ENCODE data around the gene RAE1. TPM values are rescaled to one million over a fixed set of nuclear protein-coding genes. Genes with fewer than 3 reads are reported as not detected.

The RAE1 gene, protein sequence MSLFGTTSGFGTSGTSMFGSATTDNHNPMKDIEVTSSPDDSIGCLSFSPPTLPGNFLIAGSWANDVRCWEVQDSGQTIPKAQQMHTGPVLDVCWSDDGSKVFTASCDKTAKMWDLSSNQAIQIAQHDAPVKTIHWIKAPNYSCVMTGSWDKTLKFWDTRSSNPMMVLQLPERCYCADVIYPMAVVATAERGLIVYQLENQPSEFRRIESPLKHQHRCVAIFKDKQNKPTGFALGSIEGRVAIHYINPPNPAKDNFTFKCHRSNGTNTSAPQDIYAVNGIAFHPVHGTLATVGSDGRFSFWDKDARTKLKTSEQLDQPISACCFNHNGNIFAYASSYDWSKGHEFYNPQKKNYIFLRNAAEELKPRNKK
- 17.6 to 22.3 TPM (median 19.0 TPM) in 3 replicates for total RNA-seq
- long read RNA-seq, transcript RAE1-203 (12 exons, 2,639 nt): major isoform, 57 of 66 reads
- long read RNA-seq, partial matches to known transcripts: 3 of 66 reads
- long read RNA-seq, other reads (novel, unspliced or antisense): 3 of 66 reads

DNA sequence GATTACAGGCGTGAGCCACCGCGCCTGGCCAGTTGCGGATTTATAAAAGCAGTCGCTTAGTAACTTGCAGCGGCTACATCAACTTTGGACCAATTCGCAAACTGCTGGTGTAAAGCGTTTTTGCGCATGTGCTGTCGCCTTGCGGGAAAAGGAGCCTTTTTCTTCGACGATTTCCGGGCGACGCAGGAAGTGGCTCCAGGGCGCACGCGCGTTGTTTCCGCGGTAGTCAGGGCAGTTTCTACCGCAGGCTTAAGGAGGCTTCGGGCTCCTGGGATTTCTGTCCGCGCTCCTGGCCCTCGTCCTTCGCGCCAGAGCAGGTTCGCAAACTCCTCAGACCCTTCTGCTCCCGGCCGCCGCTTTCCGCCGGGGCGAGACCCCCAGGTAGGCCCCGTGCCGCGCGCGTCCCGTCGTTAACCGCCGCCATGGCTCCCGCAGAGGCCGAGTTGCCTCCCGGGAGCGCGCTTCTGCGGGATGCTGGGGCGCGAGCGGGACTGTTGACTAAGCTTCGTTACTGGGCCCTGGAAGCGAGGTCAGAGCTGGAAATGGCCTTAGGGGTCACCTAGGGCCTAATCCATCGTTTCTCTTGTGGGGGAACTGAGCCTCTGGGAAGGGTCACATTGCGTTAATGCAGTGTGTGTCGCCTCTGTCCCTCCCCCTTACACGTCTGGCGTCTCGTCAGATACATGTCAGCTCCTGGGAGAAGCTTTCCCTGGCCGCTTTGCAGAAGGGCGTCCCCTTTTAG lies at the start of gene RAE1:
RAE1 (plus strand) TSS at position 214 of the 742 bp plus-strand sequence. CDS start 2,784 bp downstream, outside the sequence.
- Mint-ChIP-seq H3K4me1 (ENCODE audit: low read depth) (peaks cover 20% of the 10 kb centered on the region), H3K9me3 (ENCODE audit: low read depth) (no peaks in the 10 kb centered on the region), H3K27ac (ENCODE audit: unreplicated experiment) (peak within 1 kb of the TSS; percentile 90), H3K27me3 (ENCODE audit: low read depth) (peaks cover 1% of the 10 kb centered on the region), H3K36me3 (ENCODE audit: low read depth) (peaks cover 8% of the 10 kb centered on the region), H3K4me3 (ENCODE audit: unreplicated experiment) (peak within 1 kb of the TSS; percentile 88)
- DNase-seq (ENCODE audit: low spot score): no peak
- TF ChIP-seq, protein P1, sequence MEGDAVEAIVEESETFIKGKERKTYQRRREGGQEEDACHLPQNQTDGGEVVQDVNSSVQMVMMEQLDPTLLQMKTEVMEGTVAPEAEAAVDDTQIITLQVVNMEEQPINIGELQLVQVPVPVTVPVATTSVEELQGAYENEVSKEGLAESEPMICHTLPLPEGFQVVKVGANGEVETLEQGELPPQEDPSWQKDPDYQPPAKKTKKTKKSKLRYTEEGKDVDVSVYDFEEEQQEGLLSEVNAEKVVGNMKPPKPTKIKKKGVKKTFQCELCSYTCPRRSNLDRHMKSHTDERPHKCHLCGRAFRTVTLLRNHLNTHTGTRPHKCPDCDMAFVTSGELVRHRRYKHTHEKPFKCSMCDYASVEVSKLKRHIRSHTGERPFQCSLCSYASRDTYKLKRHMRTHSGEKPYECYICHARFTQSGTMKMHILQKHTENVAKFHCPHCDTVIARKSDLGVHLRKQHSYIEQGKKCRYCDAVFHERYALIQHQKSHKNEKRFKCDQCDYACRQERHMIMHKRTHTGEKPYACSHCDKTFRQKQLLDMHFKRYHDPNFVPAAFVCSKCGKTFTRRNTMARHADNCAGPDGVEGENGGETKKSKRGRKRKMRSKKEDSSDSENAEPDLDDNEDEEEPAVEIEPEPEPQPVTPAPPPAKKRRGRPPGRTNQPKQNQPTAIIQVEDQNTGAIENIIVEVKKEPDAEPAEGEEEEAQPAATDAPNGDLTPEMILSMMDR (IDR thresholded peaks at IDR 0.05): no peak

DNA sequence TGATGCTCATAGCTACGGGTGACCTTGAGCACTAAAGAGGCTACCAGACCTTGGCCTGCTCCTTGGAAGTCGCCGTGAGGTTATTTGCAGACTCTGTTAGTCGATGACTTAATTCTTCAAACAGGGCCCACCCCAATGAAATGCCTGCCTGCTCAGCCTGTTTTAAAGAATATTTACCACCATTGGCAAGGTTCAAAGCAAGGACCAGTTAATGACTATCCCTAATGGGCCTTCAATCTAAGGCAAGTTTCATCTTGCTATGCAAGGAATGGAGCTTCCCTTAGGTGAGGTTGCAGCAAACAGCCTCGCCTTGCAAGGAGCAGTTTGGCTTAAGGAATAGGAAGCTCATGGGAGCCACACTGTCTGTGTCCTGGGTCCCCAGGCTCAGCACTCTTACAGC lies 44.3 kb upstream of the RAE1 start:
- H3K4me1 Mint-ChIP-seq (ENCODE audit: low read depth): no peaks in the 10 kb centered on the region
- DNase-seq (ENCODE audit: low spot score): no peak
- no peaks in the 10 kb centered on the region for H3K36me3 Mint-ChIP-seq (ENCODE audit: low read depth)
- no peaks in the 10 kb centered on the region for H3K9me3 Mint-ChIP-seq (ENCODE audit: low read depth)
- H3K27me3 Mint-ChIP-seq (ENCODE audit: low read depth): peaks cover 26% of the 10 kb centered on the region
- no peak overlapping the region for H3K4me3 Mint-ChIP-seq (ENCODE audit: unreplicated experiment)
- TF ChIP-seq, protein P1 (IDR thresholded peaks at IDR 0.05): no peak
- no peak overlapping the region for H3K27ac Mint-ChIP-seq (ENCODE audit: unreplicated experiment)

GRCh38 chr20:57308451-57309271 lies 42.4 kb upstream of the RAE1 start:
- Mint-ChIP-seq H3K36me3 (ENCODE audit: low read depth) (no peaks in the 10 kb centered on the region), H3K9me3 (ENCODE audit: low read depth) (no peaks in the 10 kb centered on the region), H3K27me3 (ENCODE audit: low read depth) (peaks cover 19% of the 10 kb centered on the region), H3K4me3 (ENCODE audit: unreplicated experiment) (no peak overlapping the region), H3K27ac (ENCODE audit: unreplicated experiment) (no peak overlapping the region), H3K4me1 (ENCODE audit: low read depth) (no peaks in the 10 kb centered on the region)
- DNase-seq (ENCODE audit: low spot score): no peak
- TF ChIP-seq, protein P1 (IDR thresholded peaks at IDR 0.05): no peak

DNA sequence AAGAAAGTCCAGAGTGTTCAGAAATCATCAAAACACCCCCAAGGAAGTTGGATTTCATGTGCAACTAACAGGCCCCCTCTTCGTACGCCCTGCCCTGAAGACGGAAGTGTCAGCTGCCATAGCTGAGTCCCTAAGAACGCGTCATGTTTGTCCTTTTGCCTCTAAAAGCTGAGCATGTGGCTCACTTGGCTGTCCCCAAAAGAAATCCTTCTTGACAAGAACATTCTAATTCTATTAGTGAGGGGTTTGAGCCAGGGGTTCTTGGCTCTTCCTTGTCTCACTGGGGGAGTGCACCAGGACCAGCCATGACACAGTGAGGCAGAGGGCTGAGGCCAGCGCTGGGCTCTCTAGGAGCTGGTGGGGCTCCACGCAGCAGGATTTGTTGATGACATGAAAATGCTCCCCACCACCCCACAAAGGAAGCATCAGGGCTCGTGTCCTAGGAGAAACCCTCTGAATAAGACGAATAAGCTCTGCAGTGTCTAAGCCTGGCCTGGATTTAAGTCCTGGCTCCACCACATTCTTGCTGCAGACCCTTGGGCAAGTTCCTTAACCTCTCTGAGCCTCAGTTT lies 41.4 kb upstream of the RAE1 start:
- TF ChIP-seq, protein P1 (IDR thresholded peaks at IDR 0.05): no peak
- Mint-ChIP-seq H3K27me3 (ENCODE audit: low read depth) (peaks cover 25% of the 10 kb centered on the region), H3K4me1 (ENCODE audit: low read depth) (no peaks in the 10 kb centered on the region), H3K9me3 (ENCODE audit: low read depth) (no peaks in the 10 kb centered on the region), H3K4me3 (ENCODE audit: unreplicated experiment) (no peak overlapping the region), H3K27ac (ENCODE audit: unreplicated experiment) (no peak overlapping the region), H3K36me3 (ENCODE audit: low read depth) (no peaks in the 10 kb centered on the region)
- DNase-seq (ENCODE audit: low spot score): no peak

All from chondrocyte (in vitro differentiated cells).